ENCODE measurements around the gene ADSS2. TPM values are rescaled to one million over a fixed set of nuclear protein-coding genes. Genes with fewer than 3 reads are reported as not detected.
"Not testable (repeated sequence)": the region's sequence is repeated elsewhere in the genome, so short reads cannot be mapped to it uniquely, and the experiment has no call there.

Gene ADSS2
- total RNA-seq (2014; rRNA removed; shearing (Covaris generic)): 80.5 and 110 TPM in 2 replicates

DNA sequence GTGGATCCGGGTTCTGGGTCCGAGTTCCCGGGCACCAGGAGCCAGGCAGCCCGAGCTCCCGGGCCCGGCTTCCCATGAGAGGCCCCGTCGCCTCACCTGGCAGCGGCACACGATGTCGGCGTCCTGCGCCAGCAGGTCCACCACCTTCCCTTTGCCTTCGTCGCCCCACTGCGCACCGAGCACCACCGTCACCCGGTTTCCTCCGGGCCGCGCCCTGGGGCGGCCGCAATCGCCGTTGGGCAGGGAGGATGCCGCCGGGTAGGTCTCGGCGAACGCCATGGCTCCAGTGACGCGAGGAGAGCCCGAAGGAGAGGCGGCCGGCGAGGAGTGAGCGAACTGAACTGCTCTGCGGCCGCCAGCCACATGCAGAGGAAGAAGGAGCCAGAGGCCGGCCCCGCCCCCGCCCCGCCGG is at the start of gene ADSS2:
TSS of gene ADSS2 (minus strand) at position 371 of the 412 bp plus-strand sequence. CDS start at position 279, 92 bp downstream.
- peaks cover 2% of the 10 kb centered on the region for H3K36me3 ChIP-seq (replicated peaks; ENCODE audit: control insufficient read depth, insufficient read depth, low read length)
- H3K4me3 ChIP-seq (ENCODE audit: insufficient read depth, low read depth, low read length): peak within 1 kb of the TSS; percentile 98
- DNase-seq: no peak
- H3K27me3 ChIP-seq (ENCODE audit: control insufficient read depth, insufficient read depth, low read length): no peaks in the 10 kb centered on the region

DNA sequence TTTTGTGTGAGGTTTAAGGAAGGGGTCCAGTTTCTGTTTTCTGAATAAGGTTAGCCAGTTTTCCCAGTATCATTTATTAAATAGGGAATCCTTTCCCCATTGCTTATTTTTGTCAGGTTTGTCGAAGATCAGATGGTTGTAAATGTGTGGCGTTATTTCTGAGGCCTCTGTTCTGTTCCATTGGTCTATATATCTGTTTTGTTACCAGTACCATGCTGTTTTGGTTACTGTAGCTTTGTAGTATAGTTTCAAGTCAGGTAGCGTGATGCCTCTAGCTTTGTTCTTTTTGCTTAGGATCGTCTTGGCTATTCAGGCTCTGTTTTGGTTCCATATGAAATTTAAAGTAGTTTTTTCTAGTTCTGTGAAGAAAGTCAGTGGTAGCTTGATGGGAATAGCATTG is 48.8 kb upstream of the ADSS2 start:
- DNase-seq: not testable (repeated sequence)

DNA sequence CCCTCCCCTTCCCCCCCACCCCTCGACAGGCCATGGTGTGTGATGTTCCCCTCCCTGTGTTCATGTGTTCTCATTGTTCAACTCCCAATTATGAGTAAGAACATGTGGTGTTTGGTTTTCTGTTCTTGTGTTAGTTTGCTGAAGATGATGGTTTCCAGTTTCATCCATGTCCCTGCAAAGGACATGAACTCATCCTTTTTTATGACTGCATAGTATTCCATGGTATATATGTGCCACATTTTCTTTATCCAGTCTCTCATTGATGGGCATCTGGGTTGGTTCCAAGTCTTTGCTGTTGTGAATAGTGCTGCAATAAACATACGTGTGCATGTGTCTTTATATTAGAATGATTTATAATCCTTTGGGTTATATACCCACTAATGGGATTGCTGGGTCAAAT is 47.8 kb upstream of the ADSS2 start:
- DNase-seq; H3K27me3 ChIP-seq (ENCODE audit: control insufficient read depth, insufficient read depth, low read length); H3K36me3 ChIP-seq (replicated peaks; ENCODE audit: control insufficient read depth, insufficient read depth, low read length); H3K4me3 ChIP-seq (ENCODE audit: insufficient read depth, low read depth, low read length): not testable (repeated sequence)

More for the DNA sequence above, 48.8 kb upstream of the ADSS2 start:
- H3K27me3 ChIP-seq (ENCODE audit: control insufficient read depth, insufficient read depth, low read length); H3K4me3 ChIP-seq (ENCODE audit: insufficient read depth, low read depth, low read length); H3K36me3 ChIP-seq (replicated peaks; ENCODE audit: control insufficient read depth, insufficient read depth, low read length): not testable (repeated sequence)

DNA sequence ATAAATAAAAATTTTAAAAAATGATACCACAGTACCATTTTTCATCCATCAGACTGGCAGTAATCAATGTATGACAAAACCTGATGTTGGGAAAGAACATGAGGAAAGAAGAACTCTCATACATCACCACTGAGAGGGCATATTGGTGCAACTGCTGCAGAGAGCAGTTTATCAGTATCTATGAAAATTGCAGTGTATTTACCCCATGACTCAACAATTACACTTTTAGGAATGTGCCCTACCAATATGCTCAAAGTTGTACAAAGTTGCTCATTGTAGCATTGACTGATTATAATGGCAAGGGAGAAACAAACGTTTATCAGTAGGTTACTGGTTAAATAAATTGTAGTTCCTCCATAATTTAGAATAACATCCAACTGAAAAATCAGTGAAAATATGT is 46.1 kb upstream of the ADSS2 start:
- H3K36me3 ChIP-seq (replicated peaks; ENCODE audit: control insufficient read depth, insufficient read depth, low read length): no peaks in the 10 kb centered on the region
- DNase-seq: no peak
- no peak overlapping the region for H3K4me3 ChIP-seq (ENCODE audit: insufficient read depth, low read depth, low read length)
- no peaks in the 10 kb centered on the region for H3K27me3 ChIP-seq (ENCODE audit: control insufficient read depth, insufficient read depth, low read length)

DNA sequence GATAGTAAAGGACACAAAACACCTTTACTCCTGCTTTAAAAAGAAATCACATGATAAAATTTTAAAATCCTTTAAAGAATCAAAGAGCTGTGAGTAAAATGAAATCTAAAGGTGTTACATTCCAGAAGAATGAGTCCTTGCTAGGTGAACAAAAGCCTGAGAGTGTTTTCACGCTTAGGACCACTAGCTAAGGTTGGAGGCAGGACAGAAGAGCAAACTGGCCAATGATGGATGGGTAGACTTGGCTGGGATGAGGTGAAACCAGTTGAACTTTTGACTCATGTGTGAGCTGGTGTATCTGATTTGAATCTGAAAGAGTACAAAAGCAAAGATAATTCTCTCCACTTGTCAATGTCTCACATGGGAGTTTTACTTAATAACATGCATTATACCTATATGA is 44.5 kb upstream of the ADSS2 start:
- Histone ChIP-seq H3K36me3 (replicated peaks; ENCODE audit: control insufficient read depth, insufficient read depth, low read length) (no peaks in the 10 kb centered on the region), H3K4me3 (ENCODE audit: insufficient read depth, low read depth, low read length) (no peak overlapping the region), H3K27me3 (ENCODE audit: control insufficient read depth, insufficient read depth, low read length) (no peaks in the 10 kb centered on the region)
- DNase-seq: no peak

DNA sequence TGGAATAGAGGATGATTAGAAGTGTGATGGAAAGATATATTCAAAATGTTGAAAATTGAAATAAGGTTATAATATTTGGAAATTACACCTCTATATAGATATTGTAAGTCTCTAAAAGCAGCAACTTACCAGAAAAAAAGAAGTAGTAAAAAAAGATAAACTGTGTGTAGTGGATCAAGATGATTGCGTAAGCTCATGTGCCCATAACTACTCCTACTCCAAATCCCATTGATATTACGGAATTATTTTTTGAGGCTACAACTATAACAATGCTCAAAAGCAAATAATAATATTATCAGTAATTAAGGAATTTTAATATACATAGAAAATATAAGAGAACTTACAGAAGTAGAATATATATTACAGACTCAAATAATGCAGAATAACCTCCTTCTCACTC is 42.9 kb upstream of the ADSS2 start:
- no peaks in the 10 kb centered on the region for H3K27me3 ChIP-seq (ENCODE audit: control insufficient read depth, insufficient read depth, low read length)
- H3K36me3 ChIP-seq (replicated peaks; ENCODE audit: control insufficient read depth, insufficient read depth, low read length): no peaks in the 10 kb centered on the region
- no peak overlapping the region for H3K4me3 ChIP-seq (ENCODE audit: insufficient read depth, low read depth, low read length)
- DNase-seq: no peak

DNA sequence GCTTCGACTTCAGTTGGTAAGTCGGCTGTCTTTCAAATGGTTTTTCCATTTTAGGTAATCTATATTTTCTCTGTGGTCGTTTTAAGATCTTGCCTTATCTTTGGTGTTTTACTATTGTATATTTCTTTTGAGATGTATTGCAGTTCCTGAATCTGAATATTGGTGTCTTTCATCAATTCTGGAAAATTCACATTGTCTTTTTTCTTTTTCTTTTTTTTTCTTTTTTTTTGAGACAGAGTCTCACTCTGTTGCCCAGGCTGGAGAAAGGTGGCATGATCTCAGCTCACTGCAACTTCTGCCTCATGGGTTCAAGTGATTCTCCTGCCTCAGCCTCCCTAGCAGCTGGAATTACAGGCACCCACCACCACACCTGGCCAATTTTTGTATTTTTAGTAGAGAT is 33.3 kb upstream of the ADSS2 start:
- H3K36me3 ChIP-seq (replicated peaks; ENCODE audit: control insufficient read depth, insufficient read depth, low read length); DNase-seq; H3K27me3 ChIP-seq (ENCODE audit: control insufficient read depth, insufficient read depth, low read length); H3K4me3 ChIP-seq (ENCODE audit: insufficient read depth, low read depth, low read length): not testable (repeated sequence)

DNA sequence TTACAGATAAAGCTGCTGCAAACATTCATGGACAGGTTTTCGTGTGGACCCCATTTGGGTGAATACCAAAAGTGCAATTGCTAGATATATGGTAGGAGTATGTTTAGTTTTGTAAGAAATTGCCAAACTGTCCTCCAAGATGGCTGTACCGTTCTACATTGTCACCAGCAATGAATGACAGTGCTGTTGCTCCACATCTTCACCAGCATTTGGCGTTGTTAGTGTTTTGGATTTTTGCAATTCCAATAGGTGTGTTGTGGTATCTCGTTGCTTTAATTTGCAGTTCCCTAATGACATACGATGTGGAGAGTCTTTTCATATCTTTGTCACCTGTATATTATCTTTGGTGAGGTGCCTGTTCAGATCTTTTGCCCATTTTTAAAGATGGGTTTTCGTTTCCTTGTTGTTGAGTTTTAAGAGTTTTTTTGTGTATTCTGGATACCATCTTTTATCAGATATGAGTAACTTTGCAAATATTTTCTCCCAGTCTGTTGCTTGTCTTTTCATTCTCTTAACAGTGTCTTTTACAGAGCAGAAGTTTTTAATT is 21.4 kb upstream of the ADSS2 start:
- DNase-seq: no peak
- Histone ChIP-seq H3K27me3 (ENCODE audit: control insufficient read depth, insufficient read depth, low read length) (no peaks in the 10 kb centered on the region), H3K4me3 (ENCODE audit: insufficient read depth, low read depth, low read length) (no peak overlapping the region), H3K36me3 (replicated peaks; ENCODE audit: control insufficient read depth, insufficient read depth, low read length) (no peaks in the 10 kb centered on the region)

DNA sequence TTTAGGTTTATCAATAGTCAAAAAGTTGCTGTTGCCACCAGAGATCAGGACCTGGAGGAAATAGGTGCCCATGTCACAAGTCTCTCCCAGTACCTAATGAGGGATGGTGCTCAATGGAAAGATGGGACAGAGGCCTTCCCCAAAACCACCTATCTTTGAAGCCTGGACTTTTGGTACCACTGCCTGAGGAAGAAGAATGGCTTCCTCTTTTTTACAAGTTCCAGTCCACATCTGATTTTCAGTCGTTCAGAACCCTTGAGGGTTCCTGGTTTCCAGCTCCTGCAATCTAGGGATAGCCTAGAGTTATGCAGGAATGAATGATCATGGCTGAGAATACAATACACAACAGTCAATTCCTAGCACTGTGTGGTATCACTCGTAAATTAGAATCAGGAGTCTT is 15.0 kb upstream of the ADSS2 start:
- Histone ChIP-seq H3K4me3 (ENCODE audit: insufficient read depth, low read depth, low read length) (no peak overlapping the region), H3K27me3 (ENCODE audit: control insufficient read depth, insufficient read depth, low read length) (no peaks in the 10 kb centered on the region), H3K36me3 (replicated peaks; ENCODE audit: control insufficient read depth, insufficient read depth, low read length) (no peaks in the 10 kb centered on the region)
- DNase-seq: no peak

DNA sequence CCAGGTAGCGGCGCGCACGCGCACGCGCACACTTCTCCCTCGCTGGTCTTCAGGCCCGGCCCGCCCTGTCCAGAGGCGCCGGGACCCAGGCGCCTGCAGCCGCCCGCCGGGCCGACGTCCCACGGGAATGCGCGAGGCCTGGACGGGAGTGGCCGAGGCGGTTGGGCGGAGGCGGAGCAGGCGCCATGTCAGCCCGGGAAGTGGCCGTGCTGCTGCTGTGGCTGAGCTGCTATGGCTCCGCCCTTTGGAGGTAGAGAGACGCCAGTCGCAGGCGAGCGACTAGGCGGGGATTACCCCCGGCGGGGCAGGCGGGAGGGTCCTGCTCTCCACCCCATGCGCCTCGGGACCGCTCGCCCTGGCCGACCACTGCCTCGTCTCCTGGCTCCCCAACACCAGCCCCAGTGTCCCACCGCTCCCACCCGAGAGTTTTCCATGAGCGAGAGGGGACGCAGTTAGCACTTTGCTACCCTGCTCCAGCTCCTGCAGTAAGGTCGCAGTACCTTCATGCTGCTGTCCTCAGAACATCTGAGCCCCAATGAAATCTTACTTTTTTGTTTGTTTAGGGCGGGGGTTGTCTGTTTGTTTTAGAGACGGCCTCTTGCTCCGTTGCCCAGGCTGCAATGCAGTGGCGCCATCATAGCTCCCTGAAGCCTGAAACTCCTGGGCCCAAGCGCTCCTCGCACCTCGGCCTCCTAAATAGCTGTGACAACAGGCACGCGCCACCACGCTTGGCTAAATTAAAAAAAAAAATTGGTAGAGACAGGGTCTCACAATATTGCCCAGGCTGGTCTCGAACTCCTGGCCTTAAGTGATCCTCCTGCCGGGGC is 9.7 kb upstream of the ADSS2 start, which contains the start of gene CATSPERE:
TSS of gene CATSPERE (plus strand) at position 29 of the 827 bp plus-strand sequence. CDS start at position 186, 157 bp downstream.
- Histone ChIP-seq H3K27me3 (ENCODE audit: control insufficient read depth, insufficient read depth, low read length) (no peaks in the 10 kb centered on the region), H3K36me3 (replicated peaks; ENCODE audit: control insufficient read depth, insufficient read depth, low read length) (no peaks in the 10 kb centered on the region), H3K4me3 (ENCODE audit: insufficient read depth, low read depth, low read length) (peak within 1 kb of the TSS; percentile 57)
- peak; percentile 94 for DNase-seq

DNA sequence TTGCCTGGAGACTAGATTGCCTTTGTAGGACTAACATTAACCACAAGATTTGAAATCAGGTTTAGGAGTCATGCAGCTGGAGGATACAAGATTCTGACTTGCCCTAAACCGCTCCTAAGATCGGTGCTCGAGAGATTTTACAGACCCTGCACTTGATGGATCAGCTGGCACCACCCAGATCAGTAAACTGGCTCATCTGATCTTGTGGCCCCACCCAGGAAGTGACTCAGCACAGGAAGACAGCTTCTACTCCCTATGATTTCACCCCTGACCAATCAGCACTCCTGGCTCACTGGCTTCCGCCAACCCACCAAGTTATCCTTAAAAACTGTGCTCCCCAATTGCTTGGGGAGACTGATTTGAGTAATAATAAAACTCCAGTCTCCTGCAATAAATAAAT is 8.5 kb upstream of the ADSS2 start:
- Histone ChIP-seq H3K4me3 (ENCODE audit: insufficient read depth, low read depth, low read length) (no peak overlapping the region), H3K27me3 (ENCODE audit: control insufficient read depth, insufficient read depth, low read length) (no peaks in the 10 kb centered on the region), H3K36me3 (replicated peaks; ENCODE audit: control insufficient read depth, insufficient read depth, low read length) (no peaks in the 10 kb centered on the region)
- DNase-seq: no peak

DNA sequence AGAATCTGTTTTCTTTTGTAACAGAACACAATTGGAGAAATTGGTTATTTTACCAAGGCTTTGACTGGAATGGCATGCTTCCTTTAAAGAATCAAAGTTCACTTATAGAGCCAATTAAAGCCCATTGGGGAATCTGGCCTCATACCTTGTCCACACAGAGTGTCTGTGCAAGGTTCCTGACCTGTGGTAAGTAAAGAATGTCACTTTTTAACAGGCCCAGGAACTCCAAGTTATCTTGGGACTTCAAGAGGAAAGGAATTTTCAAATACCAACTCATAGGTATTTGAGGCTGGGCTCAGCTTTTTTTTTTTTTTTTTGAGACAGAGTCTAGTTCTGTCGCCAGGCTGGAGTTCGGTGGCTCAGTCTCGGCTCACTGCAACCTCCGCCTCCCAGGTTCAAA is 7.1 kb upstream of the ADSS2 start:
- H3K4me3 ChIP-seq (ENCODE audit: insufficient read depth, low read depth, low read length): no peak overlapping the region
- DNase-seq: no peak
- no peaks in the 10 kb centered on the region for H3K27me3 ChIP-seq (ENCODE audit: control insufficient read depth, insufficient read depth, low read length)
- no peaks in the 10 kb centered on the region for H3K36me3 ChIP-seq (replicated peaks; ENCODE audit: control insufficient read depth, insufficient read depth, low read length)

DNA sequence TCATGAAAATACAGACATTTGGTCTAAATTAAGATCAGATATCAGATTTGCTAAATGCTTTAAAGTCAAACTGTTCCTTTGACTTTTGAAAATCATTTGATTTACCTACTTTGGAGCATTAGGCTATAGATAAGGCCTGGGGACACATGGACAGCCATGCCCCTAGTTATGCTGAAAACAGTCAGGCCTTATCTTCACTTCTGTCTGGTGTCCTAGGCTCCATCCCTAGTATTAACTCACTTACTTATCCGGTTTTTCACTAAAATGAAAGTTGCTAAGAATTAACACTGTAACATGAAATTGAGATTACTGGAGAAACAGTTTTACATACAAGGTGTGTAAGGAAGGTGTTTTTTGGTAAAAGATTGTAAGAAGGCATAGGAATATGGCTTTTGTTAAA is 4.9 kb upstream of the ADSS2 start:
- no peak overlapping the region for H3K4me3 ChIP-seq (ENCODE audit: insufficient read depth, low read depth, low read length)
- no peaks in the 10 kb centered on the region for H3K27me3 ChIP-seq (ENCODE audit: control insufficient read depth, insufficient read depth, low read length)
- H3K36me3 ChIP-seq (replicated peaks; ENCODE audit: control insufficient read depth, insufficient read depth, low read length): no peaks in the 10 kb centered on the region
- DNase-seq: no peak

DNA sequence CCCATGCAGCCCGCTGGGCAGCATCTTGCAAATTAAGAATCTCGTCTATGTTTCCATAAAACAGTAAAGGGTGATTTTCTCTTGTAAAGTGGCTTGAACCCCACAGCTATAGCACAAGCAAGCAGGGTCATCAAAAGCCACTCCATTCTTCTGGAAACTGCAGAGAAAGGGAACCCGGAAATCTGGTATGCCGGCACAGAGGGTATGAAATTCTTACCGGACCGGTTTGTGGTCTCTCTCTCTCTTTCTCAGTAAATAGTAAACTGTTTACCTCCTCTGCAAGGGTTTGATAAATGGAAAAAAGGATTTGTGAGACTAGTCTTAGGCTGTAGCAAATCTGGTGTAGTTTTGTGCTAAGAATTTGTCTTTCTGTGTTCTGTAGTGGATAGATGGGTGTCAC is 2.7 kb upstream of the ADSS2 start:
- Histone ChIP-seq H3K4me3 (ENCODE audit: insufficient read depth, low read depth, low read length) (no peak overlapping the region), H3K27me3 (ENCODE audit: control insufficient read depth, insufficient read depth, low read length) (no peaks in the 10 kb centered on the region), H3K36me3 (replicated peaks; ENCODE audit: control insufficient read depth, insufficient read depth, low read length) (peaks cover 2% of the 10 kb centered on the region; the same call in 1 of the 2 replicates)
- DNase-seq: no peak
